GM18498 (cell line): Measurements from ENCODE around the gene DCX.

Source experiments
- ATAC-seq: cut with Tn5 transposase; IDR thresholded peaks from one replicate; pipeline ENCODE4 v1.9.1; 2021; ENCODE audit warnings: mild to moderate bottlenecking, moderate library complexity; ENCODE audit not compliant: unreplicated experiment

Gene DCX

GRCh38 chrX:111411983-111412382 lies at the start of gene DCX:
Gene DCX, minus strand, starts transcription at chrX:111412192. Its CDS starts 1,794 bp downstream, at chrX:111410398.
- no peak for ATAC-seq

GRCh38 chrX:111460607-111461006 lies 48.6 kb upstream of the DCX start:
- no peak for ATAC-seq

- peak; percentile 72 for ATAC-seq
Observed at GRCh38 chrX:111447298-111447697, 35.3 kb upstream of the DCX start.

- peak; percentile 54 for ATAC-seq
Observed at GRCh38 chrX:111445485-111445884, 33.5 kb upstream of the DCX start.

GRCh38 chrX:111444881-111445280 lies 32.9 kb upstream of the DCX start:
- no peak for ATAC-seq

DNA sequence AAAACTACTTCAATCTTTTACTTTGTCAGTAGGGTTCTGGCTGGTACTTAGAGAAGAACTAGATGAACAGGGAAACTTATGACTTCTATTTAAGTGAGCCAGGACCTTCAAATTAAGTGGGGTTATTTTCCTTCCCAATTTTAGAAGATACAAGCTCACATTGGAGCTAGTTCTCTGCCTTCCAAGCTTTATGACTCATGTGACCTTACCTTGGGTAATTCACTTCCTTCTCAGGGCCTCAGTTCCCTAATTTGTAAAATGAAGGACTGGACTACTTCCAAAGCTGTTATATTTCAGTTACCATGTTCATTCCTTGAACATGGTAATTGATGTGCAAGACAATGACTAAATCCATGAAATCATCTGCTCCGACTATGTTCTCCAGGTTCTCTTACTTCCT lies 32.0 kb upstream of the DCX start:
- no peak for ATAC-seq

- no peak for ATAC-seq
Observed at GRCh38 chrX:111442791-111443190, 30.8 kb upstream of the DCX start.

DNA sequence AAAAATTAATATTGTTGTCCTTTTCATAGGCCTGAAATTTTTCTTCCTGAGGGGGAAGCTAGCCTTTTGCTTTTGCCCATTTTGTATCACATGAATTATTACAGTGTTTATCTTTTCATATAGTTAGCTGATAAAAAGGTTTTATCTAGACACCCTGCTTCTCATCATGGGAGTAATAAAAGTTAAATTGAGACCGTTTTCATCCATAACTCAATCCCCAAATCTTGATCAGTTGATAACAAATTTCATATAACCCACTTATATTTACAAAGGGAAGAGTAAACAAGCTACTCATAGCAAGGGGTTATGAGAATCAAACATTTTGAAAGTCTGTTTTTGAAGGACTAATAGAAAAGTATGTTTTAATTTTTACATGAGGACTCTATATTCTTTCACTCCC lies 23.5 kb upstream of the DCX start:
- ATAC-seq = no peak

DNA sequence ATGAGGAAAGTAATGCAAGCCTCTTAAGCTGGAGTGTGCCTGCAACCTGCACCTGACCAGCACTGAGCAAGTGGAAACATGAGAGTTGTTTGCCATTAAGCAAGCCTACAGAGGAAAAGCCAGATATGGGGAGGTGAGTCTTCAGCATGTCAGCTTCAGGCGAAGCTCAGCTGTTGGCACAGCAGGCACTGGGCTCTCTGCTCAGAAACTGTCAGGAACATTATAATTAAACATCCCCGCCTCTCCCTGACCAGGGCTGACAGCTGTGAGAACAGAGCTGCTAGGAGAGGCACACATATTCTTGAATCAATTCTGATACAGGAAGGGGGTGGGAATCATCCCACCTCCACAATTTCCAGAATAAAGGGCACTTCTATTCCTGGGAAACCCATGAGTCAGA lies 19.0 kb upstream of the DCX start:
- no peak for ATAC-seq

- no peak for ATAC-seq
Observed at GRCh38 chrX:111411557-111411956, 435 bp downstream of the DCX start.

DNA sequence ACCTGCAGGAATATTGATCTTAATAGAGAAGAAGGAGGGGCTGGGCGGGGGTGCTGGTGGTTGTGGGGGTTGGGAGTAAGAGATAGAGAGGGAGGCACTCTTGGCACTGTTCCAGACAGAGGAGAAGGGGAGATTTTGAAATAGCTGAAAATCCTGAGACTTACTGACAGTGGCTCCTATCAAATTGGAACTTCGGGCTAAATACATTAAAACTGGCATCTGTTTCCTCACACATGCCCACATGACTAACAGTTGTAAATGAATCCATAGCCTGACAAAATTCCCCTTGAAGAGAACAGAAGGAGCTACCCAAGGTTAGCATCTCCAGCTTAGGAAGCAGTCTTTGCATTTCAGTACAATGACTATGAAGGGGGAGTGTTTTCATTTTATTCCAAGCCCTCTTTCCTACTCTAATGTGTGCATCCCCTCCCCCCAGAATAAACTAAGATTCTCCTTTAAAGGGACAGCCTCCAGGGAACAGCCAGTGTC lies 1.4 kb downstream of the DCX start:
- no peak for ATAC-seq

- no peak for ATAC-seq
Observed at GRCh38 chrX:111409326-111409725, 2.7 kb downstream of the DCX start.

DNA sequence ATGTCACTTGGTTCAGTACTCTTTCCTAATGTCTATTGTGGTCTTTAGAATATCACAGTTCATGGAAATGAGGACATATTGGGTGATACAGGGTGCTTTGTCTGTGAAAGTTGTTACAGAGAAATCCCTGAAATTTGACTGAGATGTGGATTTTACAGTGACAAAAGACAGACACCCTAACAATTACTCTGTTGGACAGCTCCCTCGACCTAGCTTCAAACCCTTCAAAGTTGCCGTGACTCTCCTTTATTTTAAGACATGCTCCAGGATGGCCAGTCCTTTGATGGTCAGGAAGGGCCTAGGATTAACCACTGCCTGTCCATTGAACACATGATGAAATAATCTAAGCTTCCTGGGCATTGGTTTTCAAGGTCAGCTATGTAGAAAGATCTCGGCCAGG lies 4.0 kb downstream of the DCX start:
- no peak for ATAC-seq

- ATAC-seq = no peak
Observed at GRCh38 chrX:111402344-111402743, 9.6 kb downstream of the DCX start.

DNA sequence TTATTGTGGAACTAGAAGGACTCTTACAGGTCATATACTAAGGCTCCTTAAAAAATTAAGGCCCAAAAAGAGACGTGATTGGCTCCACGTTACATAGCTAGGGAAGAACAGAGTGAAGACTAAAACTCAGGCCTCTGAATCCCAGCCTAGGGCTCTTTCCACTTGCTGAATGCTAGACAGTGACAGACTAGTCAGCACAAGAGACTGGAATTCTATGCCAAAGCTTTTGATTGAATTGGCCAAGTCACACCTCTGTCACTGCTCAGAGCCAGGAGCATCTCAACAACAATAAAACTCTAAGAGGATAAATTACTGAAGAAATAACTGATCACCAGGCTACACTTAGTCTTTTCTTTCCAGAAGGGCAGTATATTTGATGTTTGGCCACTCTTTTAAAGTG lies 16.8 kb downstream of the DCX start:
- ATAC-seq = no peak

DNA sequence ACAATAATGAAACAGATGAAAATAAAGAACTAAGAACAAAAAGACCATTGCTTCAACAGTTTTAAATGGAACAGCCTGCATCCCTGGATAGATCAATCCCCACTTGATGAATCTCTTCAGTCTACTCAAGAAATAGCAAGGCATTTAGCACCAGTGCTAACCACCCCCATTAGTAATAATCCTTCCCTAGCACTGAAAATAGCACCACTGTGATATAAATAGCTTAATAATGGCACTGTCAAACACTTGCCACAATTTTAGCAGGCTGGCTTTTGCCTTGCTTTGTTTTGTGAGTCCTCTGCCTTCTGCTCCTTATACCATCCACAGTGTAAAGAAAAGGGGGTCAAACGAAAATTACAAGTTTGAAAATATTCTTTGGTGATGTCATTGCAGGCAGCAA lies 17.4 kb downstream of the DCX start:
- no peak for ATAC-seq

DNA sequence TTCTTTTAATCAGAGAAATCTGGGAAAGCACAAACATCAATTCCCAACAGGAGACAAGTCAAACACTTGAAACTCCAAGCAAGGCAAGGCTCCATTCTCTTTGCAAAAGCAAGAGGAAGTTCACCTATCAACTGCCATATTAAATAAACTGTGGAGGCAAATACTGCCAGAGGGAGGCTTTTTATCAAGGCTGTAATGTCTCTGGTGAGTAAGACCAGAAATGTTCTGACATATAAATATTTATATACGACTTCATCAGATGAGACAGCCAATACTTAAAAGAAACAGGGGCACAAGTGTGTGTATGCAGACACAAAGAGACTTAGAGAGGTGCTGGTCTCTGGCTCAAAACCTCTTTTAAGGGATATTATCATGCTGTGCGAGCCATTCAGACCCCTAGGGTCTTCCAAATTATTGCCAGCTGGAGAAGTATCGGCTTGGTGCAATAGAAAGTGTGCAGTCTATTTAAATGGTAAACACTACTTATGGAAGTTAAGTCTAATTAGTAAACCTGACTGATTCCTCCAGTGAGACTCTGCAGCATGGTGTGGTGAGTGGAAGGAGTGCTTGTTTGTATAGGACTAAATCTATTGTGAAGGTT lies 24.4 kb downstream of the DCX start:
- ATAC-seq = no peak

GRCh38 chrX:111386615-111387233 lies 25.3 kb downstream of the DCX start:
- no peak for ATAC-seq

DNA sequence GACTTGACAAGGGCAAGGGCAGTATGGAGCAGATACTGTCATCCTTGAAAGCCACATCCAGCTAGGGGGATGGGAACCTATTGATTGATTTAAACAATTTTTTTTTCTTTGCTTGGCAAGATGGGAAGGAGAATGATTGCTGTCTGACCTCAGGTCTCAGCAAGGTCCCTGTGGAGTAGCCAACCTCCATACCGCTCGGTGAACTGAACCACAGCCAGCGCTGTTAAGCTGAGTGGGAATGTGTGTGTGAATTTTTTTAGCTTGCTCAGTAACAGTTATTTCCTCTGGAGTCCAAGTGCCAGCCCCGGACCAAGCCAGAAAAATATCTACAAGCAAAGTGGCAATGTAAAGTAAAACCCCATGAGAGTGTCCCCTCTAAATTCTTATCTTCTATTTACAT lies 25.9 kb downstream of the DCX start:
- ATAC-seq = no peak

GRCh38 chrX:111382277-111382676 lies 29.7 kb downstream of the DCX start:
- ATAC-seq = no peak

DNA sequence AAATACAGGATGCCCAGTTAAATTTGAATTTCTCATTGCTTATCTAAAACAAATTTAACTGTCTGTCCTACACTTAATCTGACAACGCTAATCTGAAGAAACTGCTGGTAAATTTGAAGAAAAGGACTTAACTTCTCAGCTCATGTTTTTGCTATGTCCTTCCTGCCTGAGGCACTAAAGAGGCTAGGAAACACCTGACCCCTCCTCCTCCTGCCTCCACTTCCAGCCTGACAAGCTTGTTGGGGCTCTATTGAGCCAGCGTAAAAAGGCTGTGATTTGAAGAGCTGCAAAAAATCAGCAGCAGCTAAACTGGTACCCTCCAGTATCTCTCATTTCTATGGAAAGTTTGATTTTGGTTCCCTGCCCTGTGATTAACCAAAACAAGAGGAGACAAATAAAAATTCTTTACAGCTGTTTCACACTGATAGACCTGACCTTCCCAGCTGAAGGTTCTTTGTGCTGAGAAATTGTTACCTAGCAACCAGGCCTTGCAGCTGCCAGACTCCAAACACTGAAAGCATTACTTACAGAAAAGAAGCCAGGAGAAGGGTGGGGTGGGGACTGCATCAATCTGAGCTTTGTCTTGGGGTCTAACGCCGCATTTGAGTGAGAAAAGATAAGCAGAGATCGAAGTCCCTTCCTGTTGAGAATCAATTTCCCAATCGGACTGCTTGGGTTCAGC lies 35.0 kb downstream of the DCX start:
- no peak for ATAC-seq

DNA sequence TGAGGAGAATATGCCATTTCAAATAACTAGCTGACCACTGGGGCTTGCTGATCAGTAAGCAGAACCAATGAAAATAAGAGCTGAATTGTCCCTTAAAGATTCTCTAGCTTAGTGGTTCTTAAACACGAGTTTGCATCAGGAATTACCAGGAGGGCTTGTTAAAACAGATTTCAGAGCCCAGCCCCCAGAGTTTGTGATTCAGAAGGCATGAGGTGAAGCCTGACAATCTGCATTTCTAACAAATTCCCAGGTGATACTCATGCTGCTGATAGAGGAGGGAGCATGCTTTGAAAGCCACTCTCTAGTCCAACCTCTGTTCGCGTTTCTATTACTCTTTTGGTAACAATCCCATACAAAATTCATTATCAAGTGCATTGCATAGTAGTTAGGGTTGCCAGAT lies 35.5 kb downstream of the DCX start:
- ATAC-seq = no peak
